ENCODE measurements around the gene KIAA1614. TPM values are rescaled to one million over a fixed set of nuclear protein-coding genes. Genes with fewer than 3 reads are reported as not detected.

KIAA1614 gene
- total and polyA plus RNA-seq, 3 donors from 2014 or later, result 3.7 to 4.0 (median 3.7) TPM

GRCh38 chr1:180946541-180947498, 34.1 kb downstream of the KIAA1614 start:
- intact Hi-C loops (cut with DNase I; ENCODE audit: low total_unique reads), result no loop called here
- WGBS, 2 donors, result 85 to 88% methylated on average over 18 of the region's 18 CpGs
- Histone ChIP-seq H3K4me3 (no peak overlapping the region), H3K4me1 (no peaks in the 10 kb centered on the region), H3K27me3 (no peaks in the 10 kb centered on the region), H3K36me3 (ENCODE audit: low read depth, missing control alignments) (no peaks in the 10 kb centered on the region), H3K9me3 (no peaks in the 10 kb centered on the region), H3K27ac (no peak overlapping the region)
- no peak for TF ChIP-seq POLR2A (IDR thresholded peaks at IDR 0.05)
- TF ChIP-seq, protein P1, sequence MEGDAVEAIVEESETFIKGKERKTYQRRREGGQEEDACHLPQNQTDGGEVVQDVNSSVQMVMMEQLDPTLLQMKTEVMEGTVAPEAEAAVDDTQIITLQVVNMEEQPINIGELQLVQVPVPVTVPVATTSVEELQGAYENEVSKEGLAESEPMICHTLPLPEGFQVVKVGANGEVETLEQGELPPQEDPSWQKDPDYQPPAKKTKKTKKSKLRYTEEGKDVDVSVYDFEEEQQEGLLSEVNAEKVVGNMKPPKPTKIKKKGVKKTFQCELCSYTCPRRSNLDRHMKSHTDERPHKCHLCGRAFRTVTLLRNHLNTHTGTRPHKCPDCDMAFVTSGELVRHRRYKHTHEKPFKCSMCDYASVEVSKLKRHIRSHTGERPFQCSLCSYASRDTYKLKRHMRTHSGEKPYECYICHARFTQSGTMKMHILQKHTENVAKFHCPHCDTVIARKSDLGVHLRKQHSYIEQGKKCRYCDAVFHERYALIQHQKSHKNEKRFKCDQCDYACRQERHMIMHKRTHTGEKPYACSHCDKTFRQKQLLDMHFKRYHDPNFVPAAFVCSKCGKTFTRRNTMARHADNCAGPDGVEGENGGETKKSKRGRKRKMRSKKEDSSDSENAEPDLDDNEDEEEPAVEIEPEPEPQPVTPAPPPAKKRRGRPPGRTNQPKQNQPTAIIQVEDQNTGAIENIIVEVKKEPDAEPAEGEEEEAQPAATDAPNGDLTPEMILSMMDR (IDR thresholded peaks at IDR 0.05), result no peak
- no peak for DNase-seq

DNA sequence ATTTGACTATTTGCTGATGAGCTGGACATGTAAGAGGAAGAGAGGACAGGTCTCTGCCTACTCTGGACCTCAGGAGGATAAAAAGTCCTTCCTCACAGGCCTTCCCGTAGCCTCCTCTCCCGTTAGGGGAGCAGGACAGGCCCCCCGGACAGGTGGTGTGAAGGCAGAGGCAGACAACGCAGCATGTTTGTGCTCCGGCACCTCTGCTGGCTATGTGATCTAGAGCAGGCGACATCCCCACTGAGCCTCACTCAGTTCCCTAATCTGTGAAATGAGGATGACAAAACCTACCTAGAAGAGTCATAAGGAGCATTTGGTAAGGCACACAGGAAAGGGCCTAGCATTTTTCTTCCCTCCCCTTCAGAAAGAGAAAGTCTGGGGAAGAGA, 34.8 kb downstream of the KIAA1614 start:
- Histone ChIP-seq H3K27ac (no peak overlapping the region), H3K4me1 (no peaks in the 10 kb centered on the region), H3K9me3 (no peaks in the 10 kb centered on the region), H3K27me3 (no peaks in the 10 kb centered on the region), H3K36me3 (ENCODE audit: low read depth, missing control alignments) (no peaks in the 10 kb centered on the region), H3K4me3 (no peak overlapping the region)
- TF ChIP-seq, protein P1 (IDR thresholded peaks at IDR 0.05), result no peak
- TF ChIP-seq POLR2A (IDR thresholded peaks at IDR 0.05), result no peak
- 95% methylated on average over 6 of the region's 6 CpGs for WGBS, 2 donors
- DNase-seq, result no peak
- intact Hi-C loops (cut with DNase I; ENCODE audit: low total_unique reads), result no loop called here

- TF ChIP-seq, protein P1 (IDR thresholded peaks at IDR 0.05), result no peak
- no peak for TF ChIP-seq POLR2A (IDR thresholded peaks at IDR 0.05)
- no peaks in the 10 kb centered on the region for H3K4me1 ChIP-seq
- 90 to 93% methylated on average over 17 to 22 of the region's 22 CpGs for WGBS, 2 donors
- H3K36me3 ChIP-seq (ENCODE audit: low read depth, missing control alignments), result no peaks in the 10 kb centered on the region
- no peak overlapping the region for H3K27ac ChIP-seq
- H3K4me3 ChIP-seq, result no peak overlapping the region
- intact Hi-C loops (cut with DNase I; ENCODE audit: low total_unique reads), result no loop called here
- no peak for DNase-seq
- no peaks in the 10 kb centered on the region for H3K27me3 ChIP-seq
- H3K9me3 ChIP-seq, result no peaks in the 10 kb centered on the region
Measured at GRCh38 chr1:180947901-180948640, 35.4 kb downstream of the KIAA1614 start.

- Histone ChIP-seq H3K9me3 (no peaks in the 10 kb centered on the region), H3K27ac (no peak overlapping the region), H3K27me3 (no peaks in the 10 kb centered on the region), H3K4me1 (peaks cover 6% of the 10 kb centered on the region), H3K36me3 (ENCODE audit: low read depth, missing control alignments) (no peaks in the 10 kb centered on the region), H3K4me3 (no peak overlapping the region)
- TF ChIP-seq, protein P1 (IDR thresholded peaks at IDR 0.05), result no peak
- no peak for TF ChIP-seq POLR2A (IDR thresholded peaks at IDR 0.05)
- DNase-seq, result no peak
- intact Hi-C loops (cut with DNase I; ENCODE audit: low total_unique reads), result no loop called here
- 73 to 78% methylated on average over 13 to 26 of the region's 26 CpGs for WGBS, 2 donors
Measured at GRCh38 chr1:180948641-180949615, 36.2 kb downstream of the KIAA1614 start.
